ENCODE measurements around the gene KANTR.

DNA sequence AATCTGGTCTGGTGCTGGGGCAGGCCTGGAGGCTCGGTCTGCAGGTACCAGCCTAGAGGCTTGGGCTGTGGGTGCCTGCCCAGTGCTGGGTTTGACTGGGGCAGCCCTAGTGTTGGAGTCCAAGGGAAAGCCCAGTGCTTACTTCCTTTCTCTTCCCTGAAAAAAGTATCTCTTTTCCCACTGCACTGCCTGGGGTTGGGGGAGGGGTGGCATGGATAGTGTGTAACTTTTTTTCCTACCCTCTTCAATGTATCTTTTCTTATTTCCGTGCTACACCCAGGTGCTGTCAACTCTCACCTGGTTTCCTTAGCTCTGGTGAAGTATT is 21.6 kb downstream of the KANTR start:
- no peak for TF ChIP-seq CTCF (IDR thresholded peaks at IDR 0.05; ENCODE audit: low read depth, low read length)
- no peak for TF ChIP-seq EZH2phosphoT487 (IDR thresholded peaks at IDR 0.05; ENCODE audit: low read depth)

Data from OCI-LY3 (cell line).